ENCODE data around the gene GNLY.

- TF ChIP-seq POLR2A (IDR thresholded peaks at IDR 0.05; ENCODE audit: low read length) (no peak), GATA1 (IDR thresholded peaks at IDR 0.05; ENCODE audit: low read depth, low read length) (no peak)
These were observed 53.3 kb downstream of the GNLY start for GRCh38 chr2:85747441-85747840.

Data from erythroblast (primary cell).